Thyroid gland (tissue), 4 donors: Measurements from ENCODE around the gene ZFYVE9. TPM values are rescaled to one million over a fixed set of nuclear protein-coding genes. Genes with fewer than 3 reads are reported as not detected.

Experiments used
- DNase-seq, 2 donors: peaks; one replicate each; pipeline ENCODE4 v3.0.0-alpha.2; 2019
- H3K27ac ChIP-seq, 3 donors: fragments of 200-600 bp; sonication (generic); 1 replicate in 2 of 3; 2 replicates in 1 of 3; pipeline ENCODE4 v1.5.1; 2016 to 2019; ENCODE audit warnings: mild to moderate bottlenecking in 1 of 3, moderate library complexity in 1 of 3
- H3K27me3 ChIP-seq: fragments of 200-600 bp; sonication (generic); one replicate; pipeline ENCODE4 v1.5.1; 2019
- H3K36me3 ChIP-seq, 2 donors: fragments of 200-600 bp; sonication (generic); one replicate each; pipeline ENCODE4 v1.5.1; 2016 to 2019
- H3K4me1 ChIP-seq, 2 donors: fragments of 200-600 bp; sonication (generic); one replicate each; pipeline ENCODE4 v1.5.1; 2017 to 2019
- H3K4me3 ChIP-seq, 3 donors: fragments of 200-600 bp; sonication (generic); replicated peaks in 1 of 3; 1 replicate in 2 of 3; 2 replicates in 1 of 3; pipeline ENCODE4 v1.5.1; 2016; ENCODE audit warnings: mild to moderate bottlenecking in 1 of 3
- H3K9me3 ChIP-seq: fragments of 200-600 bp; sonication (generic); one replicate; pipeline ENCODE4 v1.5.1; 2017
- POLR2A ChIP-seq, 2 donors: fragments of 450-650 bp; IDR thresholded peaks; one replicate each; pipeline ENCODE4 v1.6.1; 2017; ENCODE audit warnings: antibody characterized with exemption in 2 of 2, mild to moderate bottlenecking in 2 of 2, moderate library complexity in 1 of 2
- WGBS, 2 donors: methylation state at CpG; one replicate each; pipeline ENCODE4 v1.1.5; 2017; 5-methylcytosine and 5-hydroxymethylcytosine counted together
- intact Hi-C: fragments of 100-400 bp; cut with DNase I; formaldehyde crosslinking; loops from one replicate; pipeline ENCODE4 v1.15.1; 2023
- total RNA-seq, 4 donors: library from RNA; depleted of rRNA; stranded (reverse); fragments of >200 nt; gene quantifications; one replicate each; pipeline ENCODE4 v1.2.3, GENCODE V29; 2016
- TF ChIP-seq, protein P1 (sequence below), 6 experiments: fragments of 200-600 bp in 3 of 6; fragments of 450-650 bp in 3 of 6; sonication (generic) in 3 of 6; IDR thresholded peaks; one replicate each; pipeline ENCODE4 v1.5.1; 2016 to 2019; ENCODE audit warnings: antibody characterized with exemption in 6 of 6, mild to moderate bottlenecking in 2 of 6, inconsistent platforms in 1 of 6, moderate library complexity in 1 of 6

The ZFYVE9 gene
- total RNA-seq, 4 donors from 2014 or later, result 51.1 to 58.8 (median 54.1) TPM

DNA sequence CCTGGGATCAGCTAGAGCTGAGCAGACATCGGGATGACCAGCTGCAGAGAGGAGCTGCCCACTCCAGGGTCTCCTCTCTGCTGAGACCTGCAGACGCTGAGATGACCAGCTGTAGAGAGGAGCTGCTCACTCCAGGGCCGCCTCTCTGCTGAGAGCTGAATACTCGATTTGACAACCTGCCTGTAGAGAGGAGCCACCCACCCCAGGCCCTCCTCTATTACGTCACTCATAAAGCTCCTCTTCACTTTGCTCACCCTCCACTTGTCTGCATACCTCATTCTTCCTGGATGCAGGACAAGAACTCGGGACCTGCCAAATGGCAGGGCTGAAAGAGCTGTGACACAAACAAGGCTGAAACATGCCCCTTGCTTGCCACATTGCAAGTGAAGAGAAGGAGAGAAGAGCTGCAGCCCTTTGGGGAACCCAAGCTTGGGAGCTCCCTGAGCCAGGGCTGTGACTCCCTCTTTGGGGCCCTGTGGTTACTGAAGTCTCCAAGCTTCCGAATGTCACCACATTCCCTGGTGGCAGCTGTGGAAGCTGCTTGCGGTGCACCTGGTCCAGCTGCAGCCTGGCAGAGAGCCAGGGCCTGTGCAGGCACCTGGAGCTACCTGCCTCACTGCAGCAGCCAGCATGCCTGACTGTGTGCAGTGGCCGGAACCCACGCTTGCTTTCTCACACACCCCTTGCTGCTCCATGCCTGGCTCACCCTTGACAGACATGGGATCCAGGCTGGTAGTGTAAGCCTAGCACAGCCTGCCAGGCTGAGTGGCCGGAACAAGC lies 164.5 kb downstream of the ZFYVE9 start:
- DNase-seq, result peak; percentile 51 to 58
- H3K4me1 ChIP-seq, result no peaks in the 10 kb centered on the region
- H3K27ac ChIP-seq, result no peak overlapping the region
- no peaks in the 10 kb centered on the region for H3K36me3 ChIP-seq
- no peaks in the 10 kb centered on the region for H3K9me3 ChIP-seq
- TF ChIP-seq POLR2A (IDR thresholded peaks at IDR 0.05), result no peak
- TF ChIP-seq, protein P1, sequence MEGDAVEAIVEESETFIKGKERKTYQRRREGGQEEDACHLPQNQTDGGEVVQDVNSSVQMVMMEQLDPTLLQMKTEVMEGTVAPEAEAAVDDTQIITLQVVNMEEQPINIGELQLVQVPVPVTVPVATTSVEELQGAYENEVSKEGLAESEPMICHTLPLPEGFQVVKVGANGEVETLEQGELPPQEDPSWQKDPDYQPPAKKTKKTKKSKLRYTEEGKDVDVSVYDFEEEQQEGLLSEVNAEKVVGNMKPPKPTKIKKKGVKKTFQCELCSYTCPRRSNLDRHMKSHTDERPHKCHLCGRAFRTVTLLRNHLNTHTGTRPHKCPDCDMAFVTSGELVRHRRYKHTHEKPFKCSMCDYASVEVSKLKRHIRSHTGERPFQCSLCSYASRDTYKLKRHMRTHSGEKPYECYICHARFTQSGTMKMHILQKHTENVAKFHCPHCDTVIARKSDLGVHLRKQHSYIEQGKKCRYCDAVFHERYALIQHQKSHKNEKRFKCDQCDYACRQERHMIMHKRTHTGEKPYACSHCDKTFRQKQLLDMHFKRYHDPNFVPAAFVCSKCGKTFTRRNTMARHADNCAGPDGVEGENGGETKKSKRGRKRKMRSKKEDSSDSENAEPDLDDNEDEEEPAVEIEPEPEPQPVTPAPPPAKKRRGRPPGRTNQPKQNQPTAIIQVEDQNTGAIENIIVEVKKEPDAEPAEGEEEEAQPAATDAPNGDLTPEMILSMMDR (IDR thresholded peaks at IDR 0.05), result no peak
- WGBS, 2 donors, result 87 to 92% methylated on average over 6 to 8 of the region's 11 CpGs
- H3K27me3 ChIP-seq, result no peaks in the 10 kb centered on the region
- H3K4me3 ChIP-seq, result no peak overlapping the region
- intact Hi-C loops, result no loop called here

DNA sequence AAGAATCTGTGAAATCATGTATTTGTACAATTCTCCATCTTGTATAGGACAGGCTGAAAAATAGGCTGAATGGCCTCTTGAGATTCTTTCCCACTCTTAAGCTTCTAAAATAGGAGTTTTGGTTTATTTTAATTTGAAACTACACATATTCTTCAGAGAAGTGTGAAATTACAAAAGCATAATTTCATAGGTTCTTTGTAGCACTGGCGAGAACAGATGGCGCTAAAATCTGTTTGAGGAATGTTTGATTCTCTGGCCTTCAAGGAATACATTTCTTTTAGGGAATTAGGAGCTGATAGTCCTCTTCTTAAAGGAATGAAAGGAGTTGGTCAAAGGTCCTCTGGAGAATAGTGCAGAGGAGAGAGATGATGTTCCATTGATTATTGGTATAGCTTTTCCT lies 179.2 kb downstream of the ZFYVE9 start:
- 98 to 99% methylated on average over 2 of the region's 2 CpGs for WGBS, 2 donors
- H3K9me3 ChIP-seq, result no peaks in the 10 kb centered on the region
- intact Hi-C loops, result no loop called here
- H3K27ac ChIP-seq, result no peak overlapping the region
- H3K4me3 ChIP-seq, result no peak overlapping the region
- TF ChIP-seq, protein P1 (IDR thresholded peaks at IDR 0.05), result no peak
- no peak for TF ChIP-seq POLR2A (IDR thresholded peaks at IDR 0.05)
- no peaks in the 10 kb centered on the region for H3K27me3 ChIP-seq
- H3K36me3 ChIP-seq, result no peaks in the 10 kb centered on the region
- H3K4me1 ChIP-seq, result no peaks in the 10 kb centered on the region
- no peak for DNase-seq

DNA sequence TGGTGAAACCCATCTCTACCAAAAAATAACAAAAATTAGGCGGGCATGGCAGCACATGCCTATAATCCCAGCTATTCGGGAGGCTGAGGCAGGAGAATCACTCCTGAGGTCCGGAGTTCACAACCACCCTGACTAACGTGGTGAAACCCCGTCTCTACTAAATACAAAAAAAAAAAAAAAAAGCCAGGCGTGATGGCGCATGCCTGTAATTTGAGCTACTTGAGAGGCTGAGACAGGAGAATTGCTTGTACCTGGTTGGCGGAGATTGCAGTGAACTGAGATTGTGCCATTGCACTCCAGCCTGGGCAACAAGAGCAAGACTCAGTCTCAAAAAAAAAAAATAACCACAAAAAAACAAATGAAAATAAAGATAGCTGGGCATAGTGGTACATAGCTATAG lies 181.8 kb downstream of the ZFYVE9 start:
- H3K4me1 ChIP-seq, result no peaks in the 10 kb centered on the region
- DNase-seq, result no peak
- H3K36me3 ChIP-seq, result no peaks in the 10 kb centered on the region
- H3K27ac ChIP-seq, result no peak overlapping the region
- H3K27me3 ChIP-seq, result no peaks in the 10 kb centered on the region
- H3K4me3 ChIP-seq, result no peak overlapping the region
- TF ChIP-seq, protein P1 (IDR thresholded peaks at IDR 0.05), result no peak
- no peak for TF ChIP-seq POLR2A (IDR thresholded peaks at IDR 0.05)
- no peaks in the 10 kb centered on the region for H3K9me3 ChIP-seq
- intact Hi-C loops, result no loop called here
- 95 to 97% methylated on average over 8 of the region's 8 CpGs for WGBS, 2 donors

DNA sequence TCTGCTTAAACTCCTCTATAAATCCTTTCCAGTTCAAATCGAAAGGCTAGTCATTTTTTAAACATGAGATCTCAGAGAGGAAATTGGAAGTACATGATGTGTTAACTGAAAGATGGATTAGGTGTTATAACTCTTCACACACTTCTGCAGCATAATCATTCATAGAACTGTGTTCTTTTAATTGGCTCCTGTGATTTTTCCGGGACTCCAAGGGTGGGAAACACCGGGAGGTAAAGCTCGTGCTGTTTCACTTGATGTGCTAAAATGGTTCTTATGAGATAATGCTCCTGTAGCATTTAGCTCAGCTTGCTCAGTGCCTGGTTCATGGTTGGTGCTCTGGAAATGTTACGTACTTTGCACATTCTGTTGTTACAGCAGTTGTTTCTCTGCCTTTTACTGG lies 183.9 kb downstream of the ZFYVE9 start:
- intact Hi-C loops, result no loop called here

DNA sequence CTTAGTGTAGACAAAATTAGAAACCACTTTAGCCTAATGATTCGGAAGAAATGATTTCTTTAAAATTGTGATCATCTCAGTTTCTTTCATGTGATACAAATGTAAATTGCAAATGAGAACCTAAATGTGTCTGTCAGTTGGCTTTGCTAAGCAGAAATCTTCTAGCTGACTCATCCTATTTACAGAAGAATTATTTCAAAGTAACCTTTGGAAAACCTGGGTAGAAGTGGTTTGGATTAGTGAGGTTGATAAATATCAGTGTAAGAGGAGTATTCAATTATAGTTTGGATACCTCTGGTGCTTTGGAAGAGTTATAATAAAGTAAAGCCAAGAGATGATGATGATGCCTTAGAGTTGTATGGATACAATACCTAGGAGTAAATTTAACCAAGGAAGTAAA lies 186.7 kb downstream of the ZFYVE9 start:
- Histone ChIP-seq H3K4me1 (no peaks in the 10 kb centered on the region), H3K4me3 (no peak overlapping the region), H3K27ac (no peak overlapping the region), H3K9me3 (no peaks in the 10 kb centered on the region), H3K36me3 (no peaks in the 10 kb centered on the region), H3K27me3 (no peaks in the 10 kb centered on the region)
- no peak for TF ChIP-seq POLR2A (IDR thresholded peaks at IDR 0.05)
- TF ChIP-seq, protein P1 (IDR thresholded peaks at IDR 0.05), result no peak
- DNase-seq, result no peak
- intact Hi-C loops, result no loop called here
- WGBS, 2 donors, result 93 to 96% methylated on average over 1 of the region's 1 CpG

More for the DNA sequence above, 183.9 kb downstream of the ZFYVE9 start:
- no peak for DNase-seq
- Histone ChIP-seq H3K27me3 (no peaks in the 10 kb centered on the region), H3K36me3 (no peaks in the 10 kb centered on the region), H3K4me1 (no peaks in the 10 kb centered on the region), H3K9me3 (no peaks in the 10 kb centered on the region), H3K27ac (no peak overlapping the region), H3K4me3 (no peak overlapping the region)
- TF ChIP-seq POLR2A (IDR thresholded peaks at IDR 0.05), result no peak
- TF ChIP-seq, protein P1 (IDR thresholded peaks at IDR 0.05), result no peak
- WGBS, 2 donors, result 82 to 88% methylated on average over 5 of the region's 5 CpGs
